Measurements from ENCODE around the gene TALDO1. TPM values are rescaled to one million over a fixed set of nuclear protein-coding genes. Genes with fewer than 3 reads are reported as not detected.

Gene TALDO1
- total RNA-seq, 1 experiment from 2014 or later: 173 TPM

GRCh38 chr11:808427-809286, 61.4 kb downstream of the TALDO1 start:
- H3K4me3 ChIP-seq (ENCODE audit: low read depth, low read length, poor library complexity, severe bottlenecking): peak overlapping the region; percentile 95
- H3K27me3 ChIP-seq (replicated peaks; ENCODE audit: insufficient read depth, low read depth, low read length, poor library complexity): no peaks in the 10 kb centered on the region
- peak overlapping the region; percentile 99 for H3K27ac ChIP-seq (ENCODE audit: low read depth, low read length, poor library complexity, severe bottlenecking)
- BruUV-seq (replicated peaks): TSS peak; percentile 62
- H3K4me1 ChIP-seq (ENCODE audit: insufficient read depth, low read length, poor library complexity, severe bottlenecking): peaks cover 11% of the 10 kb centered on the region
- peaks cover 27% of the 10 kb centered on the region for H3K36me3 ChIP-seq (ENCODE audit: insufficient read depth, low read length, poor library complexity, severe bottlenecking)
- H3K9me3 ChIP-seq (ENCODE audit: low read depth, low read length, poor library complexity, severe bottlenecking): no peaks in the 10 kb centered on the region
- ChIA-PET POLR2A (ENCODE audit: low non-redundant PET) (no interaction called here), CTCF (interaction anchor here (0.5 kb wide), 1 partner anchor 19 kb away, joined by 5 read pairs; the partner anchor contains the start of gene CEND1)
- DNase-seq (ENCODE audit: low spot score): no peak
- intact Hi-C loops (cut with micrococcal nuclease; ENCODE audit: unreplicated experiment): no loop called here
- TF ChIP-seq EZH2 (IDR thresholded peaks at IDR 0.05; ENCODE audit: borderline replicate concordance, low read depth, low read length, poor library complexity, severe bottlenecking) (no peak), CTCF (conservative IDR thresholded peaks at IDR 0.05; ENCODE audit: low read depth, low read length) (no peak)

GRCh38 chr11:809287-810039, 62.2 kb downstream of the TALDO1 start, which contains the start of gene RPLP2:
Gene RPLP2, plus strand, starts transcription at chr11:809967. Its CDS starts 268 bp downstream, at chr11:810235.
- Histone ChIP-seq H3K36me3 (ENCODE audit: insufficient read depth, low read length, poor library complexity, severe bottlenecking) (peaks cover 29% of the 10 kb centered on the region), H3K27ac (ENCODE audit: low read depth, low read length, poor library complexity, severe bottlenecking) (peak within 1 kb of the TSS; percentile 99), H3K4me1 (ENCODE audit: insufficient read depth, low read length, poor library complexity, severe bottlenecking) (peaks cover 11% of the 10 kb centered on the region), H3K9me3 (ENCODE audit: low read depth, low read length, poor library complexity, severe bottlenecking) (no peaks in the 10 kb centered on the region), H3K4me3 (ENCODE audit: low read depth, low read length, poor library complexity, severe bottlenecking) (peak within 1 kb of the TSS; percentile 95), H3K27me3 (replicated peaks; ENCODE audit: insufficient read depth, low read depth, low read length, poor library complexity) (no peaks in the 10 kb centered on the region)
- BruUV-seq (replicated peaks): no TSS peak
- no peak for TF ChIP-seq CTCF (conservative IDR thresholded peaks at IDR 0.05; ENCODE audit: low read depth, low read length)
- no peak for TF ChIP-seq EZH2 (IDR thresholded peaks at IDR 0.05; ENCODE audit: borderline replicate concordance, low read depth, low read length, poor library complexity, severe bottlenecking)
- CTCF ChIA-PET: interaction anchor here (0.5 kb wide), 1 partner anchor 20 kb away, joined by 5 read pairs; the partner anchor contains the start of gene CEND1
- POLR2A ChIA-PET (ENCODE audit: low non-redundant PET): interaction anchor here (0.8 kb wide), 1 partner anchor 10 kb away, joined by 8 read pairs; the partner anchor contains the start of gene PNPLA2
- peak; percentile 98 for DNase-seq (ENCODE audit: low spot score)
- intact Hi-C loops (cut with micrococcal nuclease; ENCODE audit: unreplicated experiment): no loop called here

- ChIA-PET CTCF (no interaction called here), POLR2A (ENCODE audit: low non-redundant PET) (interaction anchor here (0.8 kb wide), 1 partner anchor 9 kb away, joined by 8 read pairs; the partner anchor contains the start of gene PNPLA2)
- Histone ChIP-seq H3K27ac (ENCODE audit: low read depth, low read length, poor library complexity, severe bottlenecking) (peak overlapping the region; percentile 99), H3K4me1 (ENCODE audit: insufficient read depth, low read length, poor library complexity, severe bottlenecking) (peaks cover 11% of the 10 kb centered on the region), H3K4me3 (ENCODE audit: low read depth, low read length, poor library complexity, severe bottlenecking) (peak overlapping the region; percentile 95), H3K27me3 (replicated peaks; ENCODE audit: insufficient read depth, low read depth, low read length, poor library complexity) (no peaks in the 10 kb centered on the region), H3K9me3 (ENCODE audit: low read depth, low read length, poor library complexity, severe bottlenecking) (no peaks in the 10 kb centered on the region), H3K36me3 (ENCODE audit: insufficient read depth, low read length, poor library complexity, severe bottlenecking) (peaks cover 29% of the 10 kb centered on the region)
- no peak for DNase-seq (ENCODE audit: low spot score)
- intact Hi-C loops (cut with micrococcal nuclease; ENCODE audit: unreplicated experiment): no loop called here
- BruUV-seq (replicated peaks): no TSS peak
- no peak for TF ChIP-seq CTCF (conservative IDR thresholded peaks at IDR 0.05; ENCODE audit: low read depth, low read length)
- no peak for TF ChIP-seq EZH2 (IDR thresholded peaks at IDR 0.05; ENCODE audit: borderline replicate concordance, low read depth, low read length, poor library complexity, severe bottlenecking)
These were observed 62.8 kb downstream of the TALDO1 start for GRCh38 chr11:810040-810567.
